Keratinocyte (primary cell): ENCODE measurements around the gene OSGIN1.

ENCODE experiments used
- EZH2 ChIP-seq: IDR thresholded peaks from one replicate; pipeline ENCODE4 v1.6.1; 2012; ENCODE audit warnings: inconsistent platforms, mild to moderate bottlenecking, low read length, moderate library complexity
- TF ChIP-seq, protein P1 (sequence below), 3 experiments: IDR thresholded peaks in 1 of 3; conservative IDR thresholded peaks in 1 of 3; optimal IDR thresholded peaks in 1 of 3; 2 replicates in 2 of 3; 3 replicates in 1 of 3; pipeline versions ENCODE3 to v1.5.1; 2011; ENCODE audit warnings: low read length in 3 of 3, mild to moderate bottlenecking in 3 of 3, moderate library complexity in 2 of 3, control low read depth in 1 of 3, inconsistent platforms in 1 of 3; ENCODE audit not compliant: insufficient read depth in 2 of 3; ENCODE audit errors: extremely low read depth in 1 of 3

DNA sequence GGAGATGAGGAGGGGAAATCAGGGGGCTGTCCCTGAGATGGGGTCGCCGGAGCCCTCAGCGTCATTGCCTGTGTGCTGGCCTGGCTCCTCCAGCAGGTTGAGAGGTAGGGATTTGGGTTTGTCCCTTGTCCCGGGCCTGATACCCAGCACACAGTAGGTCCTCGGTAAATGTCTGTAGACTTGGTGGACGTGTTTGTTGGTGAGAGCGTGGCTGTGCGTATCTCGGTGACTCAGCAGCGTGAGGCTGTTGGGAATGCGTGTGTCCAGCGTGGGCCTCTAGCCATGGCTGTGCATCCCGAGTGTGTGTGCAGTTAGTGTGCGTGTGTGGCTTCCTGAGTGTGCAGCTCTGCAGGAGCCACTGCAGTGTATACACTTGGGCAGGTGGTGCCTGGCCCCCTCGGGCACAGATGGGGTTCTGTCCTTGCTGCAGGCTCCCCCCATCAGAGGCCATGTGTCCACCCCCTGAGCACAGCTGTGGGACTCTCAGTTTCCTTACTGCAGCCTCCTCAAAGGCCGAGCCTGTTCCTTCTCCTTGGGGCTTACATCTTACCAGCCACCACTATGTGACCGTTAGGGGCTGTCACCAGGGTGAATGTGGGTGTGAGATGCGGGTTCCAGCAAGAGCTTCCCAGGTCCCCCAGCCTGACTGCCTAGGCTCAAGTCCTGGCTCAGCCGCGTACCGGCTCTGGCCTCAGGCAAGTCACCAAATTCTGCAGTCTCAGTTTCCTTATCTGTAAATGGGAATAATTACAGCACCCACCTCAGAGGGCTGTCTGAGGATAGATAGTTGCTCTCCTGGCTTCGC, 20.7 kb downstream of the OSGIN1 start:
- no peak for TF ChIP-seq EZH2
- TF ChIP-seq, protein P1, sequence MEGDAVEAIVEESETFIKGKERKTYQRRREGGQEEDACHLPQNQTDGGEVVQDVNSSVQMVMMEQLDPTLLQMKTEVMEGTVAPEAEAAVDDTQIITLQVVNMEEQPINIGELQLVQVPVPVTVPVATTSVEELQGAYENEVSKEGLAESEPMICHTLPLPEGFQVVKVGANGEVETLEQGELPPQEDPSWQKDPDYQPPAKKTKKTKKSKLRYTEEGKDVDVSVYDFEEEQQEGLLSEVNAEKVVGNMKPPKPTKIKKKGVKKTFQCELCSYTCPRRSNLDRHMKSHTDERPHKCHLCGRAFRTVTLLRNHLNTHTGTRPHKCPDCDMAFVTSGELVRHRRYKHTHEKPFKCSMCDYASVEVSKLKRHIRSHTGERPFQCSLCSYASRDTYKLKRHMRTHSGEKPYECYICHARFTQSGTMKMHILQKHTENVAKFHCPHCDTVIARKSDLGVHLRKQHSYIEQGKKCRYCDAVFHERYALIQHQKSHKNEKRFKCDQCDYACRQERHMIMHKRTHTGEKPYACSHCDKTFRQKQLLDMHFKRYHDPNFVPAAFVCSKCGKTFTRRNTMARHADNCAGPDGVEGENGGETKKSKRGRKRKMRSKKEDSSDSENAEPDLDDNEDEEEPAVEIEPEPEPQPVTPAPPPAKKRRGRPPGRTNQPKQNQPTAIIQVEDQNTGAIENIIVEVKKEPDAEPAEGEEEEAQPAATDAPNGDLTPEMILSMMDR (optimal IDR thresholded peaks at IDR 0.05 in 1 of 3, IDR thresholded peaks at IDR 0.05 in 1 of 3, conservative IDR thresholded peaks at IDR 0.05 in 1 of 3; ENCODE audit: extremely low read depth in 1 of 3, insufficient read depth in 2 of 3, low read length in 3 of 3), result no peak
